ENCODE measurements around the gene RAD21L1. TPM values are rescaled to one million over a fixed set of nuclear protein-coding genes. Genes with fewer than 3 reads are reported as not detected.

RAD21L1 gene
- total RNA-seq, 1 donor from 2014 or later, result not detected

DNA sequence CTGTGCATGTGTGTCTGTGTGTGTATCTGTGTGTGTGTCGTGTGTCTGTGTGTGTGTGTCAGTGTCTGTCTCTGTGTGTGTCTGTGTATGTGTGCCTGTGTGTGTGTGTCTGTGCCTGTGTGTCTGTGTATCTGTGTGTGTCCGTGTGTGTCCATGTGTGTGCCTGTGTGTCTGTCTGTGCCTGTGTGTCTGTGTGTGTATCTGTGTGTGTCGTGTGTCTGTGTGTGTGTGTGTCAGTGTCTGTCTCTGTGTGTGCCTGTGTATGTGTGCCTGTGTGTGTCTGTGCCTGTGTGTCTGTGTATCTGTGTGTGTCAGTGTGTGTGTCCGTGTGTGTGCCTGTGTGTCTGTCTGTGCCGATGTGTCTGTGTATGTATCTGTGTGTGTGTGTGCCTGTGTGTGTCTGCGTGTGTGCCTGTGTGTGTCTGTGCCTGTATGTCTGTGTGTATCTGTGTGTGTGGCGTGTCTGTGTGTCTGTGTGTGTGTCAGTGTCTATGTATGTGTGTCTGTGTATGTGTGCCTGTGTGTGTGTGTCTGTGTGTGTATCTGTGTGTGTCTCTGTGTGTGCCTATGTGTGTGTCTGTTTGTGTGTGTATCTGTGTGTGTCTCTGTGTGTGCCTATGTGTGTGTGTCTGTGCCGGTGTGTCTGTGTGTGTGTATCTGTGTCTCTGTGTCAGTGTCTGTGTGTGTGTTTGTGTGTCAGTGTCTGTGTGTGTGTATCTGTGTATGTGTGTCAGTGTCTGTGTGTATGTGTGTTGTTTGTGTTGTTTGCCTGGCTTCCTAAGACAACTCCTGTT, 51.9 kb downstream of the RAD21L1 start:
- Histone ChIP-seq H3K4me3 (no peak overlapping the region), H3K4me1 (peaks cover 6% of the 10 kb centered on the region), H3K27ac (no peak overlapping the region), H3K36me3 (no peaks in the 10 kb centered on the region), H3K27me3 (no peaks in the 10 kb centered on the region), H3K9me3 (no peaks in the 10 kb centered on the region)
- TF ChIP-seq, protein P1, sequence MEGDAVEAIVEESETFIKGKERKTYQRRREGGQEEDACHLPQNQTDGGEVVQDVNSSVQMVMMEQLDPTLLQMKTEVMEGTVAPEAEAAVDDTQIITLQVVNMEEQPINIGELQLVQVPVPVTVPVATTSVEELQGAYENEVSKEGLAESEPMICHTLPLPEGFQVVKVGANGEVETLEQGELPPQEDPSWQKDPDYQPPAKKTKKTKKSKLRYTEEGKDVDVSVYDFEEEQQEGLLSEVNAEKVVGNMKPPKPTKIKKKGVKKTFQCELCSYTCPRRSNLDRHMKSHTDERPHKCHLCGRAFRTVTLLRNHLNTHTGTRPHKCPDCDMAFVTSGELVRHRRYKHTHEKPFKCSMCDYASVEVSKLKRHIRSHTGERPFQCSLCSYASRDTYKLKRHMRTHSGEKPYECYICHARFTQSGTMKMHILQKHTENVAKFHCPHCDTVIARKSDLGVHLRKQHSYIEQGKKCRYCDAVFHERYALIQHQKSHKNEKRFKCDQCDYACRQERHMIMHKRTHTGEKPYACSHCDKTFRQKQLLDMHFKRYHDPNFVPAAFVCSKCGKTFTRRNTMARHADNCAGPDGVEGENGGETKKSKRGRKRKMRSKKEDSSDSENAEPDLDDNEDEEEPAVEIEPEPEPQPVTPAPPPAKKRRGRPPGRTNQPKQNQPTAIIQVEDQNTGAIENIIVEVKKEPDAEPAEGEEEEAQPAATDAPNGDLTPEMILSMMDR (IDR thresholded peaks at IDR 0.05), result no peak
- intact Hi-C loops (cut with DNase I), result no loop called here
- DNase-seq, result no peak
- ATAC-seq, result no peak

DNA sequence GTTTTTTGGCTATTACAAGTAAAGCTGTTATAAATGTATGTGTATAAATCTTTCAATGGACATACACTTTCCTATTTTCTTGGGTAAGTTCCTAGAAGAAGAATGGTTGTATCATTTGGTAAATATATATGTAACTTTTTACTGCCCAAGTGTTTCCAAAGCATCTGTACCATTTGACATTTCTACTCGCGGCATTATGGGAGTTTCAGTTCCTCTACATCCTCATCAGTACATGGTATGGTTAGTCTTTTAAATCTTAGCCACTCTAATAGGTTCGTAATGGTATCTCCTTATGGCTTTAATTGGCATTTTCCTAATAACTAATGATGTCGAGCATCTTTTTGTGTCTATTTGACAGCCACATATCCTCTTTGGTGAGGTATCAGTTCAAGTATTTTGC, 53.1 kb downstream of the RAD21L1 start:
- DNase-seq (no peak), ATAC-seq (no peak)
- TF ChIP-seq, protein P1 (IDR thresholded peaks at IDR 0.05), result no peak
- Histone ChIP-seq H3K4me1 (peaks cover 5% of the 10 kb centered on the region), H3K9me3 (no peaks in the 10 kb centered on the region), H3K27ac (no peak overlapping the region), H3K4me3 (no peak overlapping the region), H3K36me3 (no peaks in the 10 kb centered on the region), H3K27me3 (no peaks in the 10 kb centered on the region)
- intact Hi-C loops (cut with DNase I), result no loop called here

DNA sequence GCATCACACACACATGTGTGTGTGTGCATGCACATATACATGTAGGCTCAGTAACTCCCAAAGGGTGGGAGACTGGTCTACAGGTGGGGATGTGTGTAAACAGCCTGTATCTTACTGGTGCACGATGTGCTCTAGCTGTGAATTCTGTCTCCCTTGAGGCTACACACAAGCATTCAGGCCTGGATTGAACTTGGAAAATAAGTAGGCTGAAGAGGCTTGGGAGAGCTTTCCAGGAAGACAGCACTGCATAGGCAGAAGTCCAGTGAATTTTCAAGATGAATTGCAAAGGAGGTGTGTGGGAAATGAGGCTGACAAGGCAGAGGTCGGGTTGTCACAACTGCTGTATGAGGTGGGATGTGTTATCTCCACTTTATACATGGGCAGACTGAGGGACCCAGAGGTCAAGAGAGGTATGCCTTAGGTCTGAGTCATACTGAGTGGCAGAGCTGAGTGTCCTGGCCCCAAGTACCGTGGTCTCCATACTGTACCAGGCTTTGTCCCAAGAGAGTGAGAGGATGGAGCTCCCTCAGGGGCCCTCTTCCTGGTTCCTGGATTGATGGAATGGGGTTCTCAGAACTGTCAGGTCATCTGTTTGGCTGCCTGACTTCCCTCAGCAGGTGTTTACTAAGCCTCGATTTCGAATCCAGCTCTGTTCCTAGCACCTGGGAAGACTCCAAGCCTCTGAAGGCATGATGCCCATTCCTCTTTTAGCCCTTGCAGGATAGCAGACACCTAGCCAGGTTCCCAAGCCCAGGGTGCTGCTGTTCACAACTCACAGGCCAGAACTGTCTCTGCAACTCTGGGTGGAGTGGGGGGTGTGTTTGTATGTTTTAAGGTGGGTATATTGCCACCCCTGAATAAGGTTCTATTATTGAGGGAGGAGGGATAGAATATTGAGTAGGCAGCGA, 54.6 kb downstream of the RAD21L1 start:
- Histone ChIP-seq H3K4me3 (no peak overlapping the region), H3K4me1 (peaks cover 5% of the 10 kb centered on the region), H3K36me3 (no peaks in the 10 kb centered on the region), H3K27me3 (no peaks in the 10 kb centered on the region), H3K27ac (no peak overlapping the region), H3K9me3 (no peaks in the 10 kb centered on the region)
- intact Hi-C loops (cut with DNase I), result no loop called here
- ATAC-seq, result peak; percentile 28
- TF ChIP-seq, protein P1 (IDR thresholded peaks at IDR 0.05), result no peak
- no peak for DNase-seq

DNA sequence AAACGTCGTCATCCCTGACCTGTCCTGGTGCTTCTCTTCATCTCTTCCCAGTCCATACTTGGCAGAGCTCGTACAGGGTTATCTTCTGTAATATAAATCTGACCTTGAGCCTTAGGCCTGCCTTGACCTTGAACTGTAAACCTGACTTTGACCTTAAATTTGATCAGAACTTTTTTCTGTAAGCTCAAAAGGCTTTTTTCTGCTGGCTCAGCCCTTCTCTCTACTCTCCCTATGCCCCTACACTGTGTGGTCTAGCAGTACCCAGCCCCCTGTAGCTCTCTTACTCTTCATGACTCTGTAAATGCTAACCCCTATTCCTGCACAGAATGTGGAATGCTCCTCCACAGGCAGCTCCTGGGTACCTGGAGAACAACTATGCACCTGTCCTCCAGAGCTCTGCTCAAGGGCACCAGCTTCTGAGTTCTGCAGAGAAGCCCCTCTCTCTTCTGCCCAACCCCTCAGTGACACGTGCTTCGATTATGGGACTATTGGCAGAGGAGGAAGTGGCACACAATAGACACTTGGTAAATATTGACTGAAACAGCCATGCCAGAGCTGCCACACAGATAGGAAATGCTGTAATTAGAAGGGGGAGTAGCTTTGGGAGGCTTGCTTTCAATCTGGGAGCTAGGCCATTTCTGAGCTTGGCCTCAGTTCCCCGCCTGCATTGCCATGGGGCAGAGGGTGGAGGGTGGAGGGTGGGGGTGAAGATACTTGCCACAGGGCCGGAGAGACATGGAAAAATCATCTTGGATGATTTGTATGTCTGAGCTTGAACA, 55.6 kb downstream of the RAD21L1 start:
- intact Hi-C loops (cut with DNase I), result no loop called here
- H3K36me3 ChIP-seq, result no peaks in the 10 kb centered on the region
- DNase-seq, result no peak
- no peak overlapping the region for H3K4me3 ChIP-seq
- no peaks in the 10 kb centered on the region for H3K27me3 ChIP-seq
- H3K4me1 ChIP-seq, result peaks cover 5% of the 10 kb centered on the region
- no peak overlapping the region for H3K27ac ChIP-seq
- no peaks in the 10 kb centered on the region for H3K9me3 ChIP-seq
- TF ChIP-seq, protein P1 (IDR thresholded peaks at IDR 0.05), result no peak
- ATAC-seq, result no peak

DNA sequence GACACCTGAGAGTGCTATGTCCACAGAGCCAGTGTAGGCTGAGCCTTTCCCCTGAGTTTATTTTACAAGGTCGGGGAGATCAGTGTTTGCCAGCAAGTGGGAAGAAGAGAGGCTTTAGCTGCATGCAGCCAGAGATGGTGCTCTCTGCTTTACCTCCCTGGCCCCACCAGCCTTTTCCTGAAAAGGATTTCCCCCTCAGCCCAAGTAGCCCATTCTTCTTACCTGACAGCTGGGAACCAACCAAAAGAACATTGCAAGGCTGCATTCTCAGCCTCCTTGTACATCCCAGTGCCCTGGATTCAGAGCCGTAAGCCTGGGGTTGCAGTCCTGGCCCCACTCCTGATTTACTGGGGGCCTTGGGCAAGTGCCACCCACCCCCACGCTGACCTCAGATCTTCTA, 57.1 kb downstream of the RAD21L1 start:
- no peak overlapping the region for H3K27ac ChIP-seq
- no peaks in the 10 kb centered on the region for H3K9me3 ChIP-seq
- H3K4me3 ChIP-seq, result no peak overlapping the region
- intact Hi-C loops (cut with DNase I), result no loop called here
- no peaks in the 10 kb centered on the region for H3K36me3 ChIP-seq
- DNase-seq, result no peak
- ATAC-seq, result no peak
- H3K4me1 ChIP-seq, result peaks cover 5% of the 10 kb centered on the region
- TF ChIP-seq, protein P1 (IDR thresholded peaks at IDR 0.05), result no peak
- H3K27me3 ChIP-seq, result no peaks in the 10 kb centered on the region
